ENCODE data around the gene STRBP. TPM values are rescaled to one million over a fixed set of nuclear protein-coding genes. Genes with fewer than 3 reads are reported as not detected.

Gene STRBP
- total RNA-seq, 1 donor from 2014 or later = 99.4 TPM

DNA sequence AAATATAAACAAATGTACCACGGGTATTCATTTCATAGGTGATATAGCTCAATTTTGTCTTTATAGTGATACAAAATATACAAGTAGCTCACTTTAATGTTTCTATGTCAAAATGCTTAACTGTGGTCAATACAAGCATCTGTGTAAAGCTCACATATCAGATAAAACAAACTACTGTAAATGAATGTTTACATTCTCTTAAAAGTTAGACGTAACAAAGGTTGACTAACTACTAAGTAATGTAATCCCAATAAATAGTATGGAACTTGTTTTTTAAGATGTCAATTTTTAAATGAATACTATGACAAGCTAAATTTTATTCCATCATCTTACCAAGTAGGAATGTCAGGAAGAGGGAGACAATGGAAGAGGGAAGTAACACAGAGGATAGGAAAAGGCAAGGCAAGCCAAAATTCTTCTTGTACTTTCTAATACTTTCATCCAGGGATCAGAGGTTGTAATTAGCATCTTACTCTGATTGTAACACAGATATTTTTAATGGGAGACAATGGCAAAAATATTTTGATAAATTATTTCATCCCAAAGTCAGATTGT lies 105.5 kb downstream of the STRBP start:
- Histone ChIP-seq H3K4me2 (no peak overlapping the region), H2AFZ (replicated peaks) (no peak overlapping the region), H3K9me3 (ENCODE audit: low read depth) (no peaks in the 10 kb centered on the region), H3K36me3 (no peaks in the 10 kb centered on the region), H3F3A (ENCODE audit: low read depth) (no peaks in the 10 kb centered on the region), H3K79me2 (ENCODE audit: low read depth) (no peaks in the 10 kb centered on the region), H3K4me1 (no peaks in the 10 kb centered on the region), H3K27ac (no peak overlapping the region), H3K4me3 (no peak overlapping the region), H3K27me3 (no peaks in the 10 kb centered on the region), H4K20me1 (ENCODE audit: low read depth) (no peaks in the 10 kb centered on the region), H3K9ac (no peak overlapping the region)
- Mint-ChIP-seq H3K36me3 (peaks cover 2% of the 10 kb centered on the region), H3K27ac (no peak overlapping the region), H3K27me3 (ENCODE audit: insufficient read depth, low read depth) (no peaks in the 10 kb centered on the region), H3K4me3 (no peak overlapping the region), H3K9me3 (no peaks in the 10 kb centered on the region), H3K4me1 (no peaks in the 10 kb centered on the region)
- no peak for TF ChIP-seq EZH2phosphoT487 (IDR thresholded peaks at IDR 0.05)
- TF ChIP-seq, protein P1, sequence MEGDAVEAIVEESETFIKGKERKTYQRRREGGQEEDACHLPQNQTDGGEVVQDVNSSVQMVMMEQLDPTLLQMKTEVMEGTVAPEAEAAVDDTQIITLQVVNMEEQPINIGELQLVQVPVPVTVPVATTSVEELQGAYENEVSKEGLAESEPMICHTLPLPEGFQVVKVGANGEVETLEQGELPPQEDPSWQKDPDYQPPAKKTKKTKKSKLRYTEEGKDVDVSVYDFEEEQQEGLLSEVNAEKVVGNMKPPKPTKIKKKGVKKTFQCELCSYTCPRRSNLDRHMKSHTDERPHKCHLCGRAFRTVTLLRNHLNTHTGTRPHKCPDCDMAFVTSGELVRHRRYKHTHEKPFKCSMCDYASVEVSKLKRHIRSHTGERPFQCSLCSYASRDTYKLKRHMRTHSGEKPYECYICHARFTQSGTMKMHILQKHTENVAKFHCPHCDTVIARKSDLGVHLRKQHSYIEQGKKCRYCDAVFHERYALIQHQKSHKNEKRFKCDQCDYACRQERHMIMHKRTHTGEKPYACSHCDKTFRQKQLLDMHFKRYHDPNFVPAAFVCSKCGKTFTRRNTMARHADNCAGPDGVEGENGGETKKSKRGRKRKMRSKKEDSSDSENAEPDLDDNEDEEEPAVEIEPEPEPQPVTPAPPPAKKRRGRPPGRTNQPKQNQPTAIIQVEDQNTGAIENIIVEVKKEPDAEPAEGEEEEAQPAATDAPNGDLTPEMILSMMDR (IDR thresholded peaks at IDR 0.05) = no peak
- TF ChIP-seq EZH2 (IDR thresholded peaks at IDR 0.05) = no peak
- DNase-seq (ENCODE audit: low spot score) = no peak

DNA sequence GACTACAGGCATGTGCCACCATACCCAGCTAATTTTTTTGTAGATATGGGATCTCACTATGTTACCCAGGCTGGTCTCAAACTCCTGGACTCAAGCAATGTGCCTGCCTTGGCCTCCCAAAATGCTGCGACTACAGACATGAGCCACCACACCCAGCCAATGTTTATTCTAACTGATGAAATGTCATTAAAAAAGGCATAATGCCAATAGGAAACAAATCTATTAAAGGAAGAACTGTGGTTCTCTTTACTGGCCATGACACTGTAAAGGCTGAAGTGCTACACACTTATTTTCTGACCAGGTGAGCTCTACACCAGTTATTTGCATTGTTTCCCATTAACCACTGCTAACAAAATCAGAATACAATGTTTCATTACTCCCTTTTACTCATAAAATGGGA lies 106.0 kb downstream of the STRBP start:
- no peak overlapping the region for H3K27ac ChIP-seq
- Mint-ChIP-seq H3K27ac (no peak overlapping the region), H3K4me3 (no peak overlapping the region), H3K4me1 (no peaks in the 10 kb centered on the region), H3K36me3 (peaks cover 6% of the 10 kb centered on the region), H3K27me3 (ENCODE audit: insufficient read depth, low read depth) (no peaks in the 10 kb centered on the region), H3K9me3 (no peaks in the 10 kb centered on the region)
- no peaks in the 10 kb centered on the region for H3K36me3 ChIP-seq
- H3F3A ChIP-seq (ENCODE audit: low read depth) = no peaks in the 10 kb centered on the region
- no peak overlapping the region for H3K4me3 ChIP-seq
- no peak overlapping the region for H3K4me2 ChIP-seq
- TF ChIP-seq EZH2phosphoT487 (IDR thresholded peaks at IDR 0.05) (no peak), EZH2 (IDR thresholded peaks at IDR 0.05) (no peak)
- TF ChIP-seq, protein P1 (IDR thresholded peaks at IDR 0.05) = no peak
- no peaks in the 10 kb centered on the region for H3K9me3 ChIP-seq (ENCODE audit: low read depth)
- no peaks in the 10 kb centered on the region for H3K27me3 ChIP-seq
- no peak for DNase-seq (ENCODE audit: low spot score)
- no peak overlapping the region for H2AFZ ChIP-seq (replicated peaks)
- no peaks in the 10 kb centered on the region for H4K20me1 ChIP-seq (ENCODE audit: low read depth)
- no peaks in the 10 kb centered on the region for H3K4me1 ChIP-seq
- H3K9ac ChIP-seq = no peak overlapping the region
- no peaks in the 10 kb centered on the region for H3K79me2 ChIP-seq (ENCODE audit: low read depth)

DNA sequence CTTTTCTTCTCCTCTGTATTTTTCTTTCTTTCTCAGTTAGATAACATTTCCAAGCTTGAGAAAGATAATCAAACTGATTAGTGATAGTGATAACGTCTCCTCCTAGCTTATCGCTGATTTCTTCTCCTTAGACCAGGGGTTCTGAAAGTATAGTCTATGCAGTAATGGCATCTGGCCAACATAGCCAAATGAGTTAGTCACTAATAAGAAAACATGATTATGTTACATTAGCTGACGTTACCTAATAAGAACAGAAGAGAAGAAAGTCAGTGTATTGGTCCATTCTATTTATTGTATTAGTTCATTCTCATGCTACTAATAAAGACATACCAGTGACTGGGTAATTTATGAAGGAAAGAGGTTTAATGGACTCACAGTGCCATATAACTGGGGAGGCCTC lies 111.2 kb downstream of the STRBP start:
- peaks cover 9% of the 10 kb centered on the region for H3K36me3 Mint-ChIP-seq
- peaks cover 2% of the 10 kb centered on the region for H3K27me3 Mint-ChIP-seq (ENCODE audit: insufficient read depth, low read depth)
- H3K4me3 Mint-ChIP-seq = no peak overlapping the region
- no peaks in the 10 kb centered on the region for H3K4me1 Mint-ChIP-seq
- H3K36me3 ChIP-seq = no peaks in the 10 kb centered on the region
- no peaks in the 10 kb centered on the region for H3K27me3 ChIP-seq
- no peak overlapping the region for H3K27ac ChIP-seq
- H4K20me1 ChIP-seq (ENCODE audit: low read depth) = no peaks in the 10 kb centered on the region
- no peaks in the 10 kb centered on the region for H3F3A ChIP-seq (ENCODE audit: low read depth)
- H3K79me2 ChIP-seq (ENCODE audit: low read depth) = no peaks in the 10 kb centered on the region
- H3K4me3 ChIP-seq = no peak overlapping the region
- no peaks in the 10 kb centered on the region for H3K9me3 Mint-ChIP-seq
- H3K9me3 ChIP-seq (ENCODE audit: low read depth) = no peaks in the 10 kb centered on the region
- TF ChIP-seq, protein P1 (IDR thresholded peaks at IDR 0.05) = no peak
- TF ChIP-seq EZH2phosphoT487 (IDR thresholded peaks at IDR 0.05) (no peak), EZH2 (IDR thresholded peaks at IDR 0.05) (no peak)
- DNase-seq (ENCODE audit: low spot score) = no peak
- H3K9ac ChIP-seq = no peak overlapping the region
- H2AFZ ChIP-seq (replicated peaks) = no peak overlapping the region
- no peaks in the 10 kb centered on the region for H3K4me1 ChIP-seq
- no peak overlapping the region for H3K4me2 ChIP-seq
- no peak overlapping the region for H3K27ac Mint-ChIP-seq
